Upper lobe of left lung (tissue), 6 donors: ENCODE data around the gene GSTO1. TPM values are rescaled to one million over a fixed set of nuclear protein-coding genes. Genes with fewer than 3 reads are reported as not detected.

ENCODE experiments used
- ATAC-seq, 2 donors: fragments of 200-7000 bp; cut with Tn5 transposase; one replicate each; pipeline ENCODE4 v1.9.1; 2022; ENCODE audit warnings: mild to moderate bottlenecking in 2 of 2, moderate library complexity in 2 of 2; ENCODE audit not compliant: low FRiP score in 2 of 2
- DNase-seq, 2 donors: peaks; one replicate each; pipeline ENCODE4 v3.0.0-alpha.2; 2019 to 2020
- H3K27ac ChIP-seq, 4 donors: fragments of 200-600 bp; sonication (generic); one replicate each; pipeline ENCODE4 v1.5.1; 2016 to 2019
- H3K27me3 ChIP-seq, 4 donors: fragments of 200-600 bp; sonication (generic); one replicate each; pipeline ENCODE4 v1.5.1; 2017 to 2019
- H3K36me3 ChIP-seq, 4 donors: fragments of 200-600 bp; sonication (generic); one replicate each; pipeline ENCODE4 v1.5.1; 2016 to 2019
- H3K4me1 ChIP-seq, 4 donors: fragments of 200-600 bp; sonication (generic); one replicate each; pipeline ENCODE4 v1.5.1; 2018 to 2019
- H3K4me3 ChIP-seq, 4 donors: fragments of 200-600 bp; sonication (generic); one replicate each; pipeline ENCODE4 v1.5.1; 2017 to 2019; ENCODE audit warnings: mild to moderate bottlenecking in 2 of 4, moderate library complexity in 1 of 4
- H3K9me3 ChIP-seq, 4 donors: fragments of 200-600 bp; sonication (generic); one replicate each; pipeline ENCODE4 v1.5.1; 2018 to 2019
- CTCF ChIP-seq, 6 experiments: fragments of 450-650 bp in 4 of 6; fragments of 200-600 bp in 2 of 6; sonication (generic) in 2 of 6; IDR thresholded peaks; one replicate each; pipeline ENCODE4 v1.5.1; 2016 to 2019; ENCODE audit warnings: antibody characterized with exemption in 6 of 6
- EP300 ChIP-seq, 4 donors: sonication (generic); formaldehyde crosslinking; IDR thresholded peaks; one replicate each; pipeline ENCODE4 v1.5.1; 2017; ENCODE audit warnings: antibody characterized with exemption in 4 of 4, control low read depth in 2 of 4
- POLR2A ChIP-seq, 4 donors: fragments of 450-650 bp; IDR thresholded peaks; one replicate each; pipeline ENCODE4 v1.5.1; 2016 to 2017; ENCODE audit warnings: antibody characterized with exemption in 4 of 4, mild to moderate bottlenecking in 2 of 4
- POLR2AphosphoS5 ChIP-seq, 2 donors: sonication (generic); formaldehyde crosslinking; IDR thresholded peaks; one replicate each; pipeline ENCODE4 v1.5.1; 2017; ENCODE audit warnings: antibody characterized with exemption in 2 of 2
- WGBS, 2 donors: methylation state at CpG; one replicate each; pipeline ENCODE4 v1.1.5; 2017 to 2018; 5-methylcytosine and 5-hydroxymethylcytosine counted together
- total RNA-seq, 6 donors: library from RNA; depleted of rRNA in 4 of 6; stranded (reverse); fragments of >200 nt in 4 of 6; gene quantifications; one replicate each; pipeline versions ENCODE4 v1.1.0 to v1.2.1, GENCODE V29; 2016 to 2021
- donor health status: DM: no; HTN: no; CAD: no; lungs with moderate emphysema.
- donor health status: DM: no; HTN: yes; CAD: no; lungs with severe emphysema.

The GSTO1 gene
- total RNA-seq, 6 donors from 2014 or later = 30.4 to 147 (median 102) TPM

GRCh38 chr10:104300736-104301292 is 46.1 kb downstream of the GSTO1 start:
- ATAC-seq = peak; percentile 62 to 68
- H3K9me3 ChIP-seq = no peaks in the 10 kb centered on the region
- no peak overlapping the region for H3K4me3 ChIP-seq
- peak; percentile 46 to 48 for TF ChIP-seq POLR2AphosphoS5 (IDR thresholded peaks at IDR 0.05)
- TF ChIP-seq CTCF (IDR thresholded peaks at IDR 0.05) = no peak
- 54 to 68% methylated on average over 6 to 7 of the region's 7 CpGs for WGBS, 2 donors
- peak in 1 of 2 donors; percentile 36 for DNase-seq
- H3K27ac ChIP-seq = peak overlapping the region; percentile 72 to 86 (median 78)
- no peaks in the 10 kb centered on the region for H3K36me3 ChIP-seq
- H3K27me3 ChIP-seq = no peaks in the 10 kb centered on the region
- H3K4me1 ChIP-seq = peaks cover 27 to 40% (median 31%) of the 10 kb centered on the region in 4 donors

- H3K36me3 ChIP-seq = no peaks in the 10 kb centered on the region
- H3K4me1 ChIP-seq = peaks cover 30 to 46% (median 34%) of the 10 kb centered on the region in 4 donors
- no peaks in the 10 kb centered on the region for H3K9me3 ChIP-seq
- ATAC-seq = no peak
- TF ChIP-seq POLR2AphosphoS5 (IDR thresholded peaks at IDR 0.05) = no peak
- TF ChIP-seq POLR2A (IDR thresholded peaks at IDR 0.05) = no peak
- TF ChIP-seq CTCF (IDR thresholded peaks at IDR 0.05) = no peak
- no peak for TF ChIP-seq EP300 (IDR thresholded peaks at IDR 0.05)
- no peaks in the 10 kb centered on the region for H3K27me3 ChIP-seq
- H3K27ac ChIP-seq = no peak overlapping the region
- no peak for DNase-seq
- no peak overlapping the region for H3K4me3 ChIP-seq
- whole genome bisulfite sequencing, 2 donors = 73 to 74% methylated on average over 3 of the region's 3 CpGs
Measured at GRCh38 chr10:104301907-104302690, 47.4 kb downstream of the GSTO1 start.

GRCh38 chr10:104303594-104304355 is 49.1 kb downstream of the GSTO1 start:
- ATAC-seq = no peak
- Histone ChIP-seq H3K4me1 (peaks cover 27 to 44% (median 34%) of the 10 kb centered on the region in 4 donors), H3K4me3 (no peak overlapping the region), H3K27ac (peak overlapping the region in 1 of 4 donors; percentile 8), H3K36me3 (peaks cover 0 to 14% (median 0%) of the 10 kb centered on the region in 4 donors), H3K27me3 (no peaks in the 10 kb centered on the region), H3K9me3 (no peaks in the 10 kb centered on the region)
- TF ChIP-seq EP300 (IDR thresholded peaks at IDR 0.05) (no peak), CTCF (IDR thresholded peaks at IDR 0.05) (no peak), POLR2A (IDR thresholded peaks at IDR 0.05) (no peak), POLR2AphosphoS5 (IDR thresholded peaks at IDR 0.05) (no peak)
- 44 to 49% methylated on average over 2 of the region's 2 CpGs for WGBS, 2 donors
- DNase-seq = no peak

- TF ChIP-seq CTCF (IDR thresholded peaks at IDR 0.05) = no peak
- TF ChIP-seq POLR2AphosphoS5 (IDR thresholded peaks at IDR 0.05) = no peak
- no peak for TF ChIP-seq EP300 (IDR thresholded peaks at IDR 0.05)
- no peak for TF ChIP-seq POLR2A (IDR thresholded peaks at IDR 0.05)
- H3K27ac ChIP-seq = peak overlapping the region in 1 of 4 donors; percentile 8
- H3K27me3 ChIP-seq = no peaks in the 10 kb centered on the region
- ATAC-seq (no peak), DNase-seq (no peak)
- peaks cover 0 to 16% (median 0%) of the 10 kb centered on the region in 4 donors for H3K36me3 ChIP-seq
- peaks cover 27 to 39% (median 31%) of the 10 kb centered on the region in 4 donors for H3K4me1 ChIP-seq
- no peak overlapping the region for H3K4me3 ChIP-seq
- H3K9me3 ChIP-seq = no peaks in the 10 kb centered on the region
- 90 to 95% methylated on average over 4 of the region's 4 CpGs for WGBS, 2 donors
Measured at GRCh38 chr10:104304356-104304745, 49.7 kb downstream of the GSTO1 start.
